ENCODE data around the gene TAS2R39. TPM values are rescaled to one million over a fixed set of nuclear protein-coding genes. Genes with fewer than 3 reads are reported as not detected.
A peak's percentile ranks its signal among the peaks of the same experiment; 100 is the strongest.

TAS2R39 gene
- total RNA-seq, 5 donors from 2014 or later (not counting 1 experiment from before 2014, with no cell fraction given): not detected

GRCh38 chr7:143221286-143221685, 38.1 kb downstream of the TAS2R39 start:
- DNase-seq (no peak), ATAC-seq (replicated peaks in 1 of 4) (no peak)
- no peak overlapping the region for H3K4me3 Mint-ChIP-seq
- peaks cover 0 to 12% of the 10 kb centered on the region in 2 experiments for H3K27me3 ChIP-seq (replicated peaks in 1 of 2; ENCODE audit: control insufficient read depth in 2 of 2, extremely low read depth in 1 of 2, insufficient read depth in 2 of 2, low read length in 1 of 2)
- H3K36me3 Mint-ChIP-seq: no peaks in the 10 kb centered on the region
- H3K27me3 Mint-ChIP-seq: peaks cover 20 to 23% of the 10 kb centered on the region in 2 donors
- H3K9me3 ChIP-seq: no peaks in the 10 kb centered on the region
- H3K4me3 ChIP-seq (ENCODE audit: control insufficient read depth in 1 of 2, extremely low read depth in 1 of 2, low read length in 1 of 2): no peak overlapping the region
- POLR2A ChIA-PET: interaction anchor here in 1 of 2 donors (0.5 kb wide), 1 partner anchor 14 kb away, joined by 4 read pairs; no protein-coding TSS in a partner anchor
- H3K36me3 ChIP-seq (ENCODE audit: control insufficient read depth in 2 of 2, extremely low read depth in 1 of 2, insufficient read depth in 1 of 2, low read length in 1 of 2): no peaks in the 10 kb centered on the region
- WGBS (ENCODE audit: insufficient coverage): no CpG with 5 or more reads among the region's 2 CpGs
- CTCF ChIA-PET: interaction anchor here (0.5 to 2.3 kb wide), 4 partner anchors 19 to 874 kb away, joined by 3 to 10 read pairs (median 4); no protein-coding TSS in a partner anchor
- no peaks in the 10 kb centered on the region for H3K4me1 Mint-ChIP-seq
- H3K9me3 Mint-ChIP-seq: no peaks in the 10 kb centered on the region
- H3K4me1 ChIP-seq (ENCODE audit: control insufficient read depth in 1 of 2, extremely low read depth in 1 of 2, insufficient read depth in 2 of 2, low read length in 2 of 2): no peaks in the 10 kb centered on the region
- no peak overlapping the region for H3K27ac ChIP-seq (ENCODE audit: low read length)
- H3K27ac Mint-ChIP-seq: no peak overlapping the region

- Mint-ChIP-seq H3K4me1 (no peaks in the 10 kb centered on the region), H3K27me3 (peaks cover 20 to 23% of the 10 kb centered on the region in 2 donors), H3K9me3 (no peaks in the 10 kb centered on the region), H3K4me3 (no peak within 1 kb of the TSS), H3K27ac (no peak within 1 kb of the TSS), H3K36me3 (no peaks in the 10 kb centered on the region)
- Histone ChIP-seq H3K27me3 (replicated peaks in 1 of 2; ENCODE audit: control insufficient read depth in 2 of 2, extremely low read depth in 1 of 2, insufficient read depth in 2 of 2, low read length in 1 of 2) (peaks cover 0 to 12% of the 10 kb centered on the region in 2 experiments), H3K36me3 (ENCODE audit: control insufficient read depth in 2 of 2, extremely low read depth in 1 of 2, insufficient read depth in 1 of 2, low read length in 1 of 2) (no peaks in the 10 kb centered on the region), H3K9me3 (no peaks in the 10 kb centered on the region), H3K4me3 (ENCODE audit: control insufficient read depth in 1 of 2, extremely low read depth in 1 of 2, low read length in 1 of 2) (no peak within 1 kb of the TSS), H3K27ac (ENCODE audit: low read length) (no peak within 1 kb of the TSS), H3K4me1 (ENCODE audit: control insufficient read depth in 1 of 2, extremely low read depth in 1 of 2, insufficient read depth in 2 of 2, low read length in 2 of 2) (no peaks in the 10 kb centered on the region)
- ChIA-PET CTCF (interaction anchor here (0.5 to 2.3 kb wide), 5 partner anchors 19 to 875 kb away, joined by 3 to 10 read pairs (median 4); no protein-coding TSS in a partner anchor), POLR2A (interaction anchor here in 1 of 2 donors (0.5 kb wide), 1 partner anchor 14 kb away, joined by 4 read pairs; no protein-coding TSS in a partner anchor)
- ATAC-seq (replicated peaks in 1 of 4): no peak
- no peak for DNase-seq
- 81% methylated on average over 2 of the region's 3 CpGs for WGBS (ENCODE audit: insufficient coverage)
These were observed 38.5 kb downstream of the TAS2R39 start, which contains the start of gene TAS2R40 for GRCh38 chr7:143221737-143222136. Gene TAS2R40 (plus strand): TSS chr7:143222037. CDS start chr7:143222079, 42 bp downstream.

- H3K27ac Mint-ChIP-seq: no peak overlapping the region
- ChIA-PET POLR2A (interaction anchor here in 1 of 2 donors (0.6 kb wide), 1 partner anchor 67 kb away, joined by 7 read pairs; no protein-coding TSS in a partner anchor), CTCF (interaction anchor here in 1 of 2 donors (1.6 to 2.2 kb wide), 2 partner anchors 7 to 17 kb away, joined by 6 to 15 read pairs; no protein-coding TSS in a partner anchor)
- no peaks in the 10 kb centered on the region for H3K9me3 Mint-ChIP-seq
- H3K4me1 Mint-ChIP-seq: no peaks in the 10 kb centered on the region
- peak in 3 of 35 experiments; percentile 4 to 37 (median 15) for DNase-seq
- H3K27me3 ChIP-seq (replicated peaks in 1 of 2; ENCODE audit: control insufficient read depth in 2 of 2, extremely low read depth in 1 of 2, insufficient read depth in 2 of 2, low read length in 1 of 2): peaks cover 0 to 12% of the 10 kb centered on the region in 2 experiments
- H3K4me3 ChIP-seq (ENCODE audit: control insufficient read depth in 1 of 2, extremely low read depth in 1 of 2, low read length in 1 of 2): no peak overlapping the region
- no peaks in the 10 kb centered on the region for H3K36me3 Mint-ChIP-seq
- H3K27ac ChIP-seq (ENCODE audit: low read length): no peak overlapping the region
- no peaks in the 10 kb centered on the region for H3K9me3 ChIP-seq
- H3K4me1 ChIP-seq (ENCODE audit: control insufficient read depth in 1 of 2, extremely low read depth in 1 of 2, insufficient read depth in 2 of 2, low read length in 2 of 2): no peaks in the 10 kb centered on the region
- no peak for ATAC-seq (replicated peaks in 1 of 4)
- 69% methylated on average over 3 of the region's 7 CpGs for WGBS (ENCODE audit: insufficient coverage)
- peaks cover 20 to 23% of the 10 kb centered on the region in 2 donors for H3K27me3 Mint-ChIP-seq
- no peak overlapping the region for H3K4me3 Mint-ChIP-seq
- H3K36me3 ChIP-seq (ENCODE audit: control insufficient read depth in 2 of 2, extremely low read depth in 1 of 2, insufficient read depth in 1 of 2, low read length in 1 of 2): no peaks in the 10 kb centered on the region
These were observed 39.6 kb downstream of the TAS2R39 start for GRCh38 chr7:143222782-143223181.

GRCh38 chr7:143223784-143224183, 40.6 kb downstream of the TAS2R39 start:
- DNase-seq (no peak), ATAC-seq (replicated peaks in 1 of 4) (no peak)
- no peak overlapping the region for H3K4me3 Mint-ChIP-seq
- CTCF ChIA-PET: interaction anchor here (0.6 to 2.2 kb wide), 7 partner anchors 8 to 220 kb away, joined by 3 to 15 read pairs (median 5); no protein-coding TSS in a partner anchor
- Histone ChIP-seq H3K27me3 (replicated peaks in 1 of 2; ENCODE audit: control insufficient read depth in 2 of 2, extremely low read depth in 1 of 2, insufficient read depth in 2 of 2, low read length in 1 of 2) (peaks cover 0 to 9% of the 10 kb centered on the region in 2 experiments), H3K4me3 (ENCODE audit: control insufficient read depth in 1 of 2, extremely low read depth in 1 of 2, low read length in 1 of 2) (no peak overlapping the region), H3K36me3 (ENCODE audit: control insufficient read depth in 2 of 2, extremely low read depth in 1 of 2, insufficient read depth in 1 of 2, low read length in 1 of 2) (no peaks in the 10 kb centered on the region), H3K4me1 (ENCODE audit: control insufficient read depth in 1 of 2, extremely low read depth in 1 of 2, insufficient read depth in 2 of 2, low read length in 2 of 2) (no peaks in the 10 kb centered on the region), H3K27ac (ENCODE audit: low read length) (no peak overlapping the region), H3K9me3 (no peaks in the 10 kb centered on the region)
- peaks cover 19 to 20% of the 10 kb centered on the region in 2 donors for H3K27me3 Mint-ChIP-seq
- H3K4me1 Mint-ChIP-seq: no peaks in the 10 kb centered on the region
- H3K36me3 Mint-ChIP-seq: no peaks in the 10 kb centered on the region
- H3K27ac Mint-ChIP-seq: no peak overlapping the region
- POLR2A ChIA-PET: no interaction called here
- WGBS (ENCODE audit: insufficient coverage): 83% methylated on average over 2 of the region's 4 CpGs
- H3K9me3 Mint-ChIP-seq: no peaks in the 10 kb centered on the region

- Mint-ChIP-seq H3K4me1 (no peaks in the 10 kb centered on the region), H3K4me3 (no peak overlapping the region), H3K27ac (no peak overlapping the region), H3K27me3 (peaks cover 14 to 17% of the 10 kb centered on the region in 2 donors), H3K36me3 (no peaks in the 10 kb centered on the region), H3K9me3 (no peaks in the 10 kb centered on the region)
- ChIA-PET CTCF (interaction anchor here in 1 of 2 donors (0.7 to 2.2 kb wide), 3 partner anchors 10 to 208 kb away, joined by 3 to 15 read pairs (median 4); no protein-coding TSS in a partner anchor), POLR2A (interaction anchor here in 1 of 2 donors (0.7 kb wide), 1 partner anchor 111 kb away, joined by 9 read pairs; no protein-coding TSS in a partner anchor)
- no peaks in the 10 kb centered on the region for H3K36me3 ChIP-seq (ENCODE audit: control insufficient read depth in 2 of 2, extremely low read depth in 1 of 2, insufficient read depth in 1 of 2, low read length in 1 of 2)
- H3K27me3 ChIP-seq (replicated peaks in 1 of 2; ENCODE audit: control insufficient read depth in 2 of 2, extremely low read depth in 1 of 2, insufficient read depth in 2 of 2, low read length in 1 of 2): peaks cover 0 to 6% of the 10 kb centered on the region in 2 experiments
- no peak for ATAC-seq (replicated peaks in 1 of 4)
- no peak overlapping the region for H3K27ac ChIP-seq (ENCODE audit: low read length)
- H3K9me3 ChIP-seq: no peaks in the 10 kb centered on the region
- no peak overlapping the region for H3K4me3 ChIP-seq (ENCODE audit: control insufficient read depth in 1 of 2, extremely low read depth in 1 of 2, low read length in 1 of 2)
- no peak for DNase-seq
- no peaks in the 10 kb centered on the region for H3K4me1 ChIP-seq (ENCODE audit: control insufficient read depth in 1 of 2, extremely low read depth in 1 of 2, insufficient read depth in 2 of 2, low read length in 2 of 2)
- 100% methylated on average over 1 of the region's 5 CpGs for WGBS (ENCODE audit: insufficient coverage)
These were observed 41.8 kb downstream of the TAS2R39 start for GRCh38 chr7:143225047-143225446.

DNA sequence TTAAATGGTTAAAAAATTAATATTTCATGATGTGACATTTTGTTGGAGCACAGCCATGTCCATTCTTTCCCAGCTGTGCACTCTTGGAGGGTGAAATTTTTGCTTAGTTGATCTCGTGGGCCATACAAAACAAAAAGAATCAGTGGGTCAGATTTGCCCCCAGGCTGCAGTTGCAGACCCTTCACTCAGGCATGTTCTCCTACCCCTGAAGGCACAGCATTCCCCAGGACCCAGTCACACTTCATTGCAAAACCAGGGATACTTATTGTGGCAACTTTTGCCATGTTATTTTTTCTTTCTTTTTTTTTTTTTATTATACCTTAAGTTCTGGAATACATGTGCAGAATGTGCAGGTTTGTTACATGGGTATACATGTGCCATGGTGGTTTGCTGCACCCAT, 44.6 kb downstream of the TAS2R39 start:
- H3K36me3 Mint-ChIP-seq: no peaks in the 10 kb centered on the region
- Histone ChIP-seq H3K9me3 (no peaks in the 10 kb centered on the region), H3K27ac (ENCODE audit: low read length) (no peak overlapping the region), H3K4me1 (ENCODE audit: control insufficient read depth in 1 of 2, extremely low read depth in 1 of 2, insufficient read depth in 2 of 2, low read length in 2 of 2) (no peaks in the 10 kb centered on the region), H3K4me3 (ENCODE audit: control insufficient read depth in 1 of 2, extremely low read depth in 1 of 2, low read length in 1 of 2) (no peak overlapping the region), H3K27me3 (replicated peaks in 1 of 2; ENCODE audit: control insufficient read depth in 2 of 2, extremely low read depth in 1 of 2, insufficient read depth in 2 of 2, low read length in 1 of 2) (peaks cover 0 to 1% of the 10 kb centered on the region in 2 experiments), H3K36me3 (ENCODE audit: control insufficient read depth in 2 of 2, extremely low read depth in 1 of 2, insufficient read depth in 1 of 2, low read length in 1 of 2) (no peaks in the 10 kb centered on the region)
- H3K27me3 Mint-ChIP-seq: peaks cover 5 to 8% of the 10 kb centered on the region in 2 donors
- no CpG with 5 or more reads among the region's 1 CpG for WGBS (ENCODE audit: insufficient coverage)
- DNase-seq (no peak), ATAC-seq (replicated peaks in 1 of 4) (no peak)
- no peak overlapping the region for H3K27ac Mint-ChIP-seq
- H3K4me1 Mint-ChIP-seq: no peaks in the 10 kb centered on the region
- ChIA-PET POLR2A (no interaction called here), CTCF (interaction anchor here in 1 of 2 donors (1.0 to 1.3 kb wide), 2 partner anchors 12 to 44 kb away, joined by 3 to 5 read pairs; no protein-coding TSS in a partner anchor)
- no peaks in the 10 kb centered on the region for H3K9me3 Mint-ChIP-seq
- no peak overlapping the region for H3K4me3 Mint-ChIP-seq
